ENCODE results near the gene PLA2R1.

PLA2R1 gene

DNA sequence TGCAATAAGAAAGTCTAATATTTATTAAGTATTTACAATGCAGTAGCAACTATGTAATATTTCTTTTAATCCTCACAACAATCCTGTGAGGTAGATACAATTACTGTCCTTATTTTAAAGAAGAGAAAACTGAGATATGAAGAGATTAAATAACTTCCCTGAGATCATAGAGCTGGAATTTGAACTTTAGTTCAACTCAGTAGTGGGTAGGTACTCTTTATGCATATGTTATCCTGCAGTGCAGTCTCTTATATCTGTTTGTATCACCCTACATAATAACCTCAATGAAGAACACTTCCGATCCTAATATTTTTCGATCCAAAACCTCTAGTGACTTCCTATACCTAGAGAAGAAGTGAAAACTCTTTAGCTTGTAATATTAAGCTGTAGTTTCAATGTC lies 64.2 kb downstream of the PLA2R1 start:
- no peak for TF ChIP-seq CTCF (IDR thresholded peaks at IDR 0.05; ENCODE audit: control extremely low read depth, extremely low read depth, low read depth, missing control alignments)
- no peak for DNase-seq (ENCODE audit: extremely low spot score)
- POLR2A ChIA-PET, result no interaction called here
- CTCF ChIA-PET, result interaction anchor here (0.9 to 1.2 kb wide), 2 partner anchors 13 to 20 kb away, joined by 3 read pairs; no protein-coding TSS in a partner anchor

DNA sequence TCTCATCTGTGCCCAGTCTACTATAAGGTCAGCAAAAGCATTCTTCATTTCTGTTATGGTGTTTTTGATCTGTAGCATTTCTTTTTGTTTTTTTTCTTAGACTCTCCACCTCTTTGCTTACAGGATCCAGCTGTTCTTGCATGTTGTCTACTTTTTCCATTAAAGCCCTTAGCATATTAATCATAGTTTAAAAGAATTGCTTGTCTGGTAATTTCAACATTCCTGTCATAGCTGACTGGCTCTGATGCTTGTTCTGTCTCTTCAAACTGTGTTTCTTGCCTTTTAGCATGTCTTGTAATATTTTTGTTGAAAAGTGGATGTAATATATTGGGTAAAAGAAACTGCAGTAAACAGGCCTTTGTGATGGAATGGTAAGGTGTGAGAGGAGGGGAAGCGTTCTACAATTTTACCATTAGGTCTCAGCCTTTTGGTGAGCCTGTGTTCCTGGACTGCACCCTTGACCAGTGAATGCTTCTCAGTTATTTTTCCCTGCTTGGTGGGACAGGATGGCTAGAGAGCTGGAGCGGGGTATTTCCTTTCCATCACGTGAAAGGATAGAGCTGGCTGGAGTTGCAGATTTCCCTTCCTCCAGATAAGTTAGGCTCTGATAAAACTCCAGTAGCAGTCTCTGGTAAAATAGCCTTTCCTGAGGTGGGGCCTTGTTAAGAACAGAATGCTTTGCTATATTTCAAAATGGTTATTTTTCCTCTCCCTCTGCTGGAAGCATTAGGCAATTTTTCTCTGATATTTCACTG lies 65.4 kb downstream of the PLA2R1 start:
- TF ChIP-seq CTCF (IDR thresholded peaks at IDR 0.05; ENCODE audit: control extremely low read depth, extremely low read depth, low read depth, missing control alignments), result no peak
- ChIA-PET POLR2A (no interaction called here), CTCF (interaction anchor here (1.1 kb wide), 1 partner anchor 13 kb away, joined by 4 read pairs; no protein-coding TSS in a partner anchor)
- no peak for DNase-seq (ENCODE audit: extremely low spot score)

GRCh38 chr2:159995038-159995437 lies 67.4 kb downstream of the PLA2R1 start:
- no peak for TF ChIP-seq CTCF (IDR thresholded peaks at IDR 0.05; ENCODE audit: control extremely low read depth, extremely low read depth, low read depth, missing control alignments)
- DNase-seq (ENCODE audit: extremely low spot score), result no peak
- POLR2A ChIA-PET, result no interaction called here
- CTCF ChIA-PET, result no interaction called here

GRCh38 chr2:159989249-159989648 lies 73.2 kb downstream of the PLA2R1 start:
- ChIA-PET CTCF (interaction anchor here (1.5 kb wide), 1 partner anchor 9 kb away, joined by 4 read pairs; no protein-coding TSS in a partner anchor), POLR2A (no interaction called here)
- TF ChIP-seq CTCF (IDR thresholded peaks at IDR 0.05; ENCODE audit: control extremely low read depth, extremely low read depth, low read depth, missing control alignments), result no peak
- DNase-seq (ENCODE audit: extremely low spot score), result no peak

DNA sequence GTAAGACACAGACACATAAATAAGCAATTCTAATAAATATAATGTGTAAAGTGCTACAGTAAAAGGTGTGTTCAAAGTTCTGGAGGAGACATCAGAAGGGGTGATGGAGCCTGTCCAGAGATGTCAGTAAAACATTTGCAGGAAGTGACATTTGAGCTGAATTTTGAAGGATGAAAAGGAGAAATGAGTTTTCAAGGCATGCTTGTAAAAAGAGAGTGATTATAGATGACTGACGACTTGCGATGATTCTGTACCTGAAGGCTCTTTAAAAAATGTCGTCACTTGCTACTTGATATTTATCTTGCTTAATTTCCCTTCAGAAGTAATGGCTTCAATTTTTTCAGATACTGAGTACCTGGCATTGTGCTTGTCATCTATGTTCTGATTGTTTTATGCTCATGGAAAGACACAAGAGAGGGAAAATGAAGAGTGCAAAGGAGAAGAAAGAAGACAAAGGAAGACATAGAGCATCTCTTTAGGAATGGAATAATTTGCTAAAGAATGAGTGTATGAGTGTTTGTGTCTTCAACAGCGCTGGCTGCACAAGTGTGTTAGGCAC lies 73.9 kb downstream of the PLA2R1 start:
- ChIA-PET CTCF (no interaction called here), POLR2A (no interaction called here)
- TF ChIP-seq CTCF (IDR thresholded peaks at IDR 0.05; ENCODE audit: control extremely low read depth, extremely low read depth, low read depth, missing control alignments), result no peak
- DNase-seq (ENCODE audit: extremely low spot score), result no peak

DNA sequence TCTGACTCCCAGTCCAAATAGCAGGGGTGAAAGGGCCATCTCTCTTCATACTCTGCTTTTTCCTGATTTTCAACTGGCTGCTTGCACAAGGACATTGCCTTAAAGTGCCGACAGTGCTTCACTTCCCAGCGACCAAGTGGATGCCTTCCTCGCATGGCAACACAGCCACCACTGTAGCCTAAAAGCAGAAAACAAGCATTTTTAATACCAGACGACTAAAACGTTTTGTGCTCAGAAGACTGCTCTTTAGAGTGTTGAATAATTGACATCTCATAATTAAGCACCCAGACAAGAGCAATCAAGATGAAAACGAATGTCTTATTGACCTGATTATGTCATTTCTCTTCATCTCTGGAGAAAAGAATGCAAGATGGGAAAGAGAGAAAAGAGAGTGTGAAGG lies 75.2 kb downstream of the PLA2R1 start:
- TF ChIP-seq CTCF (IDR thresholded peaks at IDR 0.05; ENCODE audit: control extremely low read depth, extremely low read depth, low read depth, missing control alignments), result no peak
- DNase-seq (ENCODE audit: extremely low spot score), result no peak
- POLR2A ChIA-PET, result no interaction called here
- CTCF ChIA-PET, result no interaction called here
